ENCODE data around the gene FBXO21.

FBXO21 gene

GRCh38 chr12:117111821-117112595 lies 78.3 kb downstream of the FBXO21 start:
- Histone ChIP-seq H3K4me3 (ENCODE audit: insufficient read depth, low read length, poor library complexity, severe bottlenecking) (no peak overlapping the region), H3K9ac (ENCODE audit: low read length) (no peak overlapping the region), H3K9me3 (ENCODE audit: insufficient read depth, low read length) (no peaks in the 10 kb centered on the region), H3K36me3 (ENCODE audit: low read length) (no peaks in the 10 kb centered on the region), H3K4me2 (ENCODE audit: low read depth, low read length, poor library complexity, severe bottlenecking) (no peak overlapping the region), H4K20me1 (ENCODE audit: low read depth, low read length) (no peaks in the 10 kb centered on the region), H3K9me2 (replicated peaks; ENCODE audit: insufficient read depth, low read length) (no peaks in the 10 kb centered on the region), H3K79me2 (ENCODE audit: insufficient read depth, low read length) (no peaks in the 10 kb centered on the region), H3K27ac (ENCODE audit: low read depth, low read length) (no peak overlapping the region), H3F3A (ENCODE audit: insufficient read depth) (no peaks in the 10 kb centered on the region), H3K27me3 (ENCODE audit: low read length) (no peaks in the 10 kb centered on the region), H2AFZ (ENCODE audit: low read depth, low read length, severe bottlenecking) (no peak overlapping the region)
- no peak for TF ChIP-seq EZH2phosphoT487 (conservative IDR thresholded peaks at IDR 0.05; ENCODE audit: low read length)
- no peak for TF ChIP-seq CTCF (IDR thresholded peaks at IDR 0.05; ENCODE audit: insufficient read depth, low read length, poor library complexity, severe bottlenecking)

- H3K36me3 ChIP-seq (ENCODE audit: low read length), result no peaks in the 10 kb centered on the region
- no peak overlapping the region for H3K27ac ChIP-seq (ENCODE audit: low read depth, low read length)
- no peaks in the 10 kb centered on the region for H4K20me1 ChIP-seq (ENCODE audit: low read depth, low read length)
- H2AFZ ChIP-seq (ENCODE audit: low read depth, low read length, severe bottlenecking), result no peak overlapping the region
- no peaks in the 10 kb centered on the region for H3K9me2 ChIP-seq (replicated peaks; ENCODE audit: insufficient read depth, low read length)
- no peak overlapping the region for H3K4me3 ChIP-seq (ENCODE audit: insufficient read depth, low read length, poor library complexity, severe bottlenecking)
- no peaks in the 10 kb centered on the region for H3F3A ChIP-seq (ENCODE audit: insufficient read depth)
- no peak overlapping the region for H3K9ac ChIP-seq (ENCODE audit: low read length)
- no peaks in the 10 kb centered on the region for H3K79me2 ChIP-seq (ENCODE audit: insufficient read depth, low read length)
- H3K27me3 ChIP-seq (ENCODE audit: low read length), result no peaks in the 10 kb centered on the region
- no peak for TF ChIP-seq EZH2phosphoT487 (conservative IDR thresholded peaks at IDR 0.05; ENCODE audit: low read length)
- TF ChIP-seq CTCF (IDR thresholded peaks at IDR 0.05; ENCODE audit: insufficient read depth, low read length, poor library complexity, severe bottlenecking), result no peak
- no peaks in the 10 kb centered on the region for H3K9me3 ChIP-seq (ENCODE audit: insufficient read depth, low read length)
- H3K4me2 ChIP-seq (ENCODE audit: low read depth, low read length, poor library complexity, severe bottlenecking), result no peak overlapping the region
Measured at GRCh38 chr12:117111386-117111785, 78.9 kb downstream of the FBXO21 start.

GRCh38 chr12:117109943-117110635 lies 80.2 kb downstream of the FBXO21 start:
- H3K27me3 ChIP-seq (ENCODE audit: low read length), result no peaks in the 10 kb centered on the region
- H3K9me2 ChIP-seq (replicated peaks; ENCODE audit: insufficient read depth, low read length), result no peaks in the 10 kb centered on the region
- no peak overlapping the region for H3K9ac ChIP-seq (ENCODE audit: low read length)
- H3K4me2 ChIP-seq (ENCODE audit: low read depth, low read length, poor library complexity, severe bottlenecking), result no peak overlapping the region
- no peak overlapping the region for H2AFZ ChIP-seq (ENCODE audit: low read depth, low read length, severe bottlenecking)
- no peaks in the 10 kb centered on the region for H3F3A ChIP-seq (ENCODE audit: insufficient read depth)
- no peaks in the 10 kb centered on the region for H3K79me2 ChIP-seq (ENCODE audit: insufficient read depth, low read length)
- no peak overlapping the region for H3K27ac ChIP-seq (ENCODE audit: low read depth, low read length)
- TF ChIP-seq EZH2phosphoT487 (conservative IDR thresholded peaks at IDR 0.05; ENCODE audit: low read length) (no peak), CTCF (IDR thresholded peaks at IDR 0.05; ENCODE audit: insufficient read depth, low read length, poor library complexity, severe bottlenecking) (no peak)
- no peaks in the 10 kb centered on the region for H4K20me1 ChIP-seq (ENCODE audit: low read depth, low read length)
- H3K9me3 ChIP-seq (ENCODE audit: insufficient read depth, low read length), result no peaks in the 10 kb centered on the region
- H3K4me3 ChIP-seq (ENCODE audit: insufficient read depth, low read length, poor library complexity, severe bottlenecking), result no peak overlapping the region
- no peaks in the 10 kb centered on the region for H3K36me3 ChIP-seq (ENCODE audit: low read length)
